Neural cell (in vitro differentiated cells): ENCODE results near the gene HPS4. TPM values are rescaled to one million over a fixed set of nuclear protein-coding genes. Genes with fewer than 3 reads are reported as not detected.

ENCODE experiments used
- H2AFZ ChIP-seq: fragments of 200-600, 300-800 bp; sonication (generic), shearing (Covaris generic); 2 replicates; pipeline ENCODE4 v1.6.0; 2014; ENCODE audit warnings: low read depth, mild to moderate bottlenecking, antibody characterized with exemption, low read length, moderate library complexity
- H3F3A ChIP-seq: fragments of 200-600 bp; shearing (Covaris generic); 2 replicates; pipeline ENCODE4 v1.6.1; 2016; ENCODE audit warnings: mild to moderate bottlenecking, moderate library complexity, mixed read lengths, antibody characterized with exemption, low read length; ENCODE audit not compliant: insufficient read depth, poor library complexity, severe bottlenecking
- H3K27ac ChIP-seq: fragments of 200-600, 300-800 bp; sonication (generic), shearing (Covaris generic); 2 replicates; pipeline ENCODE4 v1.5.1; 2014; ENCODE audit warnings: mild to moderate bottlenecking, low read length, moderate library complexity
- H3K27me3 ChIP-seq: fragments of 300-800, 200-600 bp; sonication (generic), shearing (Covaris generic); 2 replicates; pipeline ENCODE4 v1.6.0; 2014; ENCODE audit warnings: mild to moderate bottlenecking, low read depth, low read length, moderate library complexity; ENCODE audit not compliant: insufficient read depth
- H3K36me3 ChIP-seq: fragments of 300-800, 200-600 bp; sonication (generic), shearing (Covaris generic); 2 replicates; pipeline ENCODE4 v1.5.1; 2014; ENCODE audit warnings: mild to moderate bottlenecking, antibody characterized with exemption, low read length, moderate library complexity; ENCODE audit not compliant: insufficient read depth
- H3K4me2 ChIP-seq: fragments of 300-800, 200-600 bp; sonication (generic), shearing (Covaris generic); 2 replicates; pipeline ENCODE4 v1.6.0; 2014; ENCODE audit warnings: mild to moderate bottlenecking, low read length
- H3K4me3 ChIP-seq: fragments of 300-800, 200-600 bp; sonication (generic), shearing (Covaris generic); 2 replicates; pipeline ENCODE4 v1.5.1; 2014; ENCODE audit warnings: mild to moderate bottlenecking, low read length, moderate library complexity
- H3K79me2 ChIP-seq: fragments of 200-600 bp; shearing (Covaris generic); replicated peaks from 2 replicates; pipeline ENCODE4 v1.6.0; 2014; ENCODE audit warnings: mild to moderate bottlenecking, low read length, moderate library complexity; ENCODE audit not compliant: insufficient read depth
- H3K9ac ChIP-seq: fragments of 300-800, 200-600 bp; sonication (generic), shearing (Covaris generic); 2 replicates; pipeline ENCODE4 v1.6.1; 2016; ENCODE audit warnings: mild to moderate bottlenecking, low read length, mixed read lengths
- H3K9me2 ChIP-seq: fragments of 200-600 bp; shearing (Covaris generic); 2 replicates; pipeline ENCODE4 v1.6.1; 2016; ENCODE audit warnings: mild to moderate bottlenecking, low read length, mixed read lengths; ENCODE audit not compliant: insufficient read depth
- H3K9me3 ChIP-seq: fragments of 200-600, 300-800 bp; sonication (generic), shearing (Covaris generic); 2 replicates; pipeline ENCODE4 v1.6.1; 2016; ENCODE audit warnings: mild to moderate bottlenecking, mixed run types, low read length, moderate library complexity, mixed read lengths
- H4K20me1 ChIP-seq: fragments of 200-600 bp; shearing (Covaris generic); 2 replicates; pipeline ENCODE4 v1.6.1; 2016; ENCODE audit warnings: mild to moderate bottlenecking, mixed run types; ENCODE audit not compliant: insufficient read depth
- CTCF ChIP-seq: fragments of 450-650 bp; IDR thresholded peaks from 2 replicates; pipeline ENCODE4 v1.5.1; 2014; ENCODE audit warnings: antibody characterized with exemption, mild to moderate bottlenecking, moderate library complexity; ENCODE audit not compliant: poor library complexity, severe bottlenecking
- EP300 ChIP-seq: fragments of 450-650 bp; conservative IDR thresholded peaks from 2 replicates; pipeline ENCODE4 v1.6.1; 2014; ENCODE audit warnings: antibody characterized with exemption, mild to moderate bottlenecking, moderate library complexity; ENCODE audit not compliant: poor library complexity, severe bottlenecking
- EZH2 ChIP-seq: fragments of 200-600, 300-800 bp; shearing (Covaris generic), sonication (generic); IDR thresholded peaks from 2 replicates; pipeline ENCODE4 v1.6.1; 2014; ENCODE audit warnings: antibody characterized with exemption, low read length, borderline replicate concordance, mild to moderate bottlenecking; ENCODE audit not compliant: insufficient read depth, poor library complexity, severe bottlenecking
- MXI1 ChIP-seq: fragments of 450-650 bp; conservative IDR thresholded peaks from 2 replicates; pipeline ENCODE4 v1.6.1; 2014; ENCODE audit warnings: antibody characterized with exemption, mild to moderate bottlenecking; ENCODE audit not compliant: poor library complexity, severe bottlenecking
- POLR2AphosphoS5 ChIP-seq: IDR thresholded peaks from 2 replicates; pipeline ENCODE4 v1.6.1; 2012
- RAD21 ChIP-seq: fragments of 450-650 bp; conservative IDR thresholded peaks from 2 replicates; pipeline ENCODE4 v1.6.1; 2014; ENCODE audit warnings: antibody characterized with exemption, mild to moderate bottlenecking, moderate library complexity
- SMC3 ChIP-seq: fragments of 450-650 bp; conservative IDR thresholded peaks from 2 replicates; pipeline ENCODE4 v1.6.1; 2014; ENCODE audit warnings: antibody characterized with exemption, mild to moderate bottlenecking, moderate library complexity; ENCODE audit not compliant: poor library complexity
- TAF1 ChIP-seq: IDR thresholded peaks from 2 replicates; pipeline ENCODE4 v1.6.1; 2012; ENCODE audit warnings: low read depth
- polyA plus RNA-seq: library from polyadenylated mRNA; depleted of rRNA; stranded (reverse); fragments of >200 nt; gene quantifications from 2 replicates; pipeline ENCODE4 v1.2.3, GENCODE V29; 2014
- TF ChIP-seq, protein P1 (sequence below): IDR thresholded peaks from 2 replicates; pipeline ENCODE4 v1.6.1; 2012; ENCODE audit warnings: borderline replicate concordance

Gene HPS4
- polyA plus RNA-seq, 1 donor from 2014 or later, result 54.1 TPM

GRCh38 chr22:26483043-26483438 is 542 bp downstream of the HPS4 start:
- Histone ChIP-seq H3K9me3 (no peaks in the 10 kb centered on the region), H3K79me2 (peaks cover 32% of the 10 kb centered on the region), H3K27me3 (no peaks in the 10 kb centered on the region), H3K4me3 (peak overlapping the region; percentile 84), H3K36me3 (no peaks in the 10 kb centered on the region), H2AFZ (peak overlapping the region; percentile 92), H4K20me1 (no peaks in the 10 kb centered on the region), H3F3A (no peaks in the 10 kb centered on the region), H3K9me2 (no peaks in the 10 kb centered on the region), H3K4me2 (peak overlapping the region; percentile 90), H3K27ac (peak overlapping the region; percentile 90), H3K9ac (peak overlapping the region; percentile 95)
- TF ChIP-seq POLR2AphosphoS5, result no peak
- TF ChIP-seq SMC3, result no peak
- TF ChIP-seq EP300, result no peak
- TF ChIP-seq EZH2, result no peak

- Histone ChIP-seq H3K27me3 (no peaks in the 10 kb centered on the region), H3K4me3 (peak overlapping the region; percentile 84), H3K9me2 (no peaks in the 10 kb centered on the region), H3K9me3 (no peaks in the 10 kb centered on the region), H4K20me1 (no peaks in the 10 kb centered on the region), H3F3A (no peaks in the 10 kb centered on the region), H3K9ac (peak overlapping the region; percentile 95), H3K27ac (no peak overlapping the region), H3K79me2 (peaks cover 32% of the 10 kb centered on the region), H3K36me3 (no peaks in the 10 kb centered on the region), H2AFZ (no peak overlapping the region), H3K4me2 (peak overlapping the region; percentile 90)
- no peak for TF ChIP-seq MXI1
- TF ChIP-seq, protein P1, sequence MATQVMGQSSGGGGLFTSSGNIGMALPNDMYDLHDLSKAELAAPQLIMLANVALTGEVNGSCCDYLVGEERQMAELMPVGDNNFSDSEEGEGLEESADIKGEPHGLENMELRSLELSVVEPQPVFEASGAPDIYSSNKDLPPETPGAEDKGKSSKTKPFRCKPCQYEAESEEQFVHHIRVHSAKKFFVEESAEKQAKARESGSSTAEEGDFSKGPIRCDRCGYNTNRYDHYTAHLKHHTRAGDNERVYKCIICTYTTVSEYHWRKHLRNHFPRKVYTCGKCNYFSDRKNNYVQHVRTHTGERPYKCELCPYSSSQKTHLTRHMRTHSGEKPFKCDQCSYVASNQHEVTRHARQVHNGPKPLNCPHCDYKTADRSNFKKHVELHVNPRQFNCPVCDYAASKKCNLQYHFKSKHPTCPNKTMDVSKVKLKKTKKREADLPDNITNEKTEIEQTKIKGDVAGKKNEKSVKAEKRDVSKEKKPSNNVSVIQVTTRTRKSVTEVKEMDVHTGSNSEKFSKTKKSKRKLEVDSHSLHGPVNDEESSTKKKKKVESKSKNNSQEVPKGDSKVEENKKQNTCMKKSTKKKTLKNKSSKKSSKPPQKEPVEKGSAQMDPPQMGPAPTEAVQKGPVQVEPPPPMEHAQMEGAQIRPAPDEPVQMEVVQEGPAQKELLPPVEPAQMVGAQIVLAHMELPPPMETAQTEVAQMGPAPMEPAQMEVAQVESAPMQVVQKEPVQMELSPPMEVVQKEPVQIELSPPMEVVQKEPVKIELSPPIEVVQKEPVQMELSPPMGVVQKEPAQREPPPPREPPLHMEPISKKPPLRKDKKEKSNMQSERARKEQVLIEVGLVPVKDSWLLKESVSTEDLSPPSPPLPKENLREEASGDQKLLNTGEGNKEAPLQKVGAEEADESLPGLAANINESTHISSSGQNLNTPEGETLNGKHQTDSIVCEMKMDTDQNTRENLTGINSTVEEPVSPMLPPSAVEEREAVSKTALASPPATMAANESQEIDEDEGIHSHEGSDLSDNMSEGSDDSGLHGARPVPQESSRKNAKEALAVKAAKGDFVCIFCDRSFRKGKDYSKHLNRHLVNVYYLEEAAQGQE, result no peak
Observed at GRCh38 chr22:26482161-26482560, 1.4 kb downstream of the HPS4 start.

DNA sequence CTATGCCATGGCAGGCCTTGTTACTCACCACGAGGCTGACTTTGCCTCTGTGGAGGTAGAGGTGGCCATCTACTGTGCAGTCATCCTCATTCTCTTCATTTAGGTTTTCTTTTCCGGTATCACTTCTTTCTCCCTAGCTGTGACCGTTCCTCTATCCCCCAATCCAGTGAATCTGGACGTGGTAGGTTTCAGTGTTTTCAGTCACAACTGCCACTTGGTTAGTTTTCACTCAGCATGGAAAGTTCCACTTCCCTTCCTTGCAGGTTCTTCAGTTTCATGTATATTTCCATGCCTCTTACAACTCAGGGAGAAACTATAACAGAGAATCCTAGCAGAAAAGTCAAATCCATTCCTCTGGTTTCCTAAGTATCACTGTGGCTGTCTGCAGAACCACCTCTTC is 1.9 kb downstream of the HPS4 start:
- Histone ChIP-seq H3K4me2 (no peak overlapping the region), H3K9me3 (no peaks in the 10 kb centered on the region), H3K79me2 (peaks cover 32% of the 10 kb centered on the region), H4K20me1 (no peaks in the 10 kb centered on the region), H3K9ac (no peak overlapping the region), H3K9me2 (no peaks in the 10 kb centered on the region), H3K36me3 (no peaks in the 10 kb centered on the region), H3K4me3 (peak overlapping the region; percentile 84), H2AFZ (no peak overlapping the region), H3K27ac (no peak overlapping the region), H3F3A (no peaks in the 10 kb centered on the region), H3K27me3 (no peaks in the 10 kb centered on the region)
- TF ChIP-seq CTCF, result no peak
- no peak for TF ChIP-seq TAF1
- no peak for TF ChIP-seq RAD21
- TF ChIP-seq, protein P1, result no peak
- TF ChIP-seq MXI1, result no peak
